IMR-90 (cell line): Measurements from ENCODE around the gene OR2B6. TPM values are rescaled to one million over a fixed set of nuclear protein-coding genes. Genes with fewer than 3 reads are reported as not detected.

Experiments used
- ATAC-seq: fragments of 200-7000 bp; cut with Tn5 transposase; 2 replicates; pipeline ENCODE4 v1.9.1; 2020; ENCODE audit warnings: low read depth, mild to moderate bottlenecking, moderate library complexity
- BruUV-seq: library from RNA; stranded (reverse); fragments of 400-500 nt; replicated peaks from 2 replicates; lab custom pipeline; 2021; lab: Mats Ljungman, UMichigan
- CTCF ChIA-PET: fragments of 300-600 bp; formaldehyde crosslinking; extraction: SDS; loops from one replicate; lab custom pipeline; 2021; ENCODE audit warnings: antibody characterized with exemption; lab: Yijun Ruan, JAX
- POLR2A ChIA-PET: fragments of 300-600 bp; sonication (Branson Sonifier 250); formaldehyde crosslinking; loops from one replicate; lab custom pipeline; 2022; ENCODE audit warnings: antibody characterized with exemption; ENCODE audit not compliant: unreplicated experiment; lab: Charles Lee
- DNase-seq: peaks from one replicate; pipeline ENCODE4 v3.0.0; 2013
- H2AFZ ChIP-seq: replicated peaks from 2 replicates; pipeline ENCODE3; 2013; ENCODE audit warnings: low read length, mild to moderate bottlenecking; ENCODE audit not compliant: poor library complexity
- H2AK5ac ChIP-seq: 2 replicates; pipeline ENCODE4 v1.6.1; 2013; ENCODE audit warnings: low read depth, low read length, inconsistent platforms
- H2AK9ac ChIP-seq: replicated peaks from 2 replicates; pipeline ENCODE3; 2013; ENCODE audit warnings: mild to moderate bottlenecking, low read depth, low read length, moderate library complexity; ENCODE audit not compliant: poor library complexity
- H2BK120ac ChIP-seq: 2 replicates; pipeline ENCODE4 v1.6.1; 2013; ENCODE audit warnings: low read depth, low read length, inconsistent platforms
- H2BK15ac ChIP-seq: 3 replicates; pipeline ENCODE4 v1.6.1; 2013; ENCODE audit warnings: low read depth, low read length, inconsistent platforms
- H2BK20ac ChIP-seq: 2 replicates; pipeline ENCODE4 v1.6.1; 2013; ENCODE audit warnings: low read depth, mild to moderate bottlenecking, inconsistent platforms, low read length, moderate library complexity
- H2BK5ac ChIP-seq: 2 replicates; pipeline ENCODE4 v1.6.1; 2013; ENCODE audit warnings: mild to moderate bottlenecking, low read depth, low read length, inconsistent platforms; ENCODE audit not compliant: poor library complexity, severe bottlenecking
- H3K14ac ChIP-seq: replicated peaks from 2 replicates; pipeline ENCODE4 v1.6.1; 2013; ENCODE audit warnings: low read depth, low read length, inconsistent platforms
- H3K18ac ChIP-seq: 2 replicates; pipeline ENCODE4 v1.6.1; 2013; ENCODE audit warnings: low read depth, low read length, control low read depth
- H3K23ac ChIP-seq: 2 replicates; pipeline ENCODE4 v1.6.1; 2013; ENCODE audit warnings: low read depth, low read length, inconsistent platforms
- H3K27ac ChIP-seq: 2 replicates; pipeline ENCODE4 v1.5.1; 2013; ENCODE audit warnings: mild to moderate bottlenecking, control low read depth, low read length; ENCODE audit not compliant: insufficient read depth
- H3K27me3 ChIP-seq: 2 replicates; pipeline ENCODE4 v1.6.1; 2013; ENCODE audit warnings: low read length; ENCODE audit not compliant: control insufficient read depth, insufficient read depth
- H3K36me3 ChIP-seq: 2 replicates; pipeline ENCODE4 v1.6.1; 2013; ENCODE audit warnings: low read length, mixed read lengths; ENCODE audit not compliant: control insufficient read depth, insufficient read depth
- H3K4ac ChIP-seq: 2 replicates; pipeline ENCODE4 v1.6.1; 2013; ENCODE audit warnings: low read depth, low read length, inconsistent platforms
- H3K4me1 ChIP-seq: 2 replicates; pipeline ENCODE4 v1.6.1; 2013; ENCODE audit warnings: low read length, mixed read lengths; ENCODE audit not compliant: control insufficient read depth, insufficient read depth
- H3K4me2 ChIP-seq: 2 replicates; pipeline ENCODE4 v1.6.1; 2013; ENCODE audit warnings: low read depth, mild to moderate bottlenecking, control low read depth, low read length, moderate library complexity
- H3K4me3 ChIP-seq: 2 replicates; pipeline ENCODE4 v1.5.1; 2013; ENCODE audit warnings: low read depth, mild to moderate bottlenecking, control low read depth, low read length, moderate library complexity; ENCODE audit not compliant: insufficient read depth
- H3K56ac ChIP-seq: 2 replicates; pipeline ENCODE4 v1.6.1; 2013; ENCODE audit warnings: low read length, inconsistent platforms; ENCODE audit not compliant: insufficient read depth; ENCODE audit errors: extremely low read depth
- H3K79me1 ChIP-seq, 2 experiments: 2 replicates each; pipeline ENCODE4 v1.6.1; 2013; ENCODE audit warnings: low read length in 2 of 2, inconsistent platforms in 1 of 2, low read depth in 1 of 2
- H3K9ac ChIP-seq: 2 replicates; pipeline ENCODE4 v1.6.1; 2013; ENCODE audit warnings: low read depth, low read length, control low read depth
- H3K9me1 ChIP-seq: 2 replicates; pipeline ENCODE4 v1.6.1; 2013; ENCODE audit warnings: low read length, inconsistent platforms; ENCODE audit not compliant: insufficient read depth
- H3K9me3 ChIP-seq: 2 replicates; pipeline ENCODE4 v1.6.1; 2013; ENCODE audit warnings: low read length; ENCODE audit not compliant: control insufficient read depth, insufficient read depth
- H4K20me1 ChIP-seq: 2 replicates; pipeline ENCODE4 v1.6.1; 2013; ENCODE audit warnings: low read length, inconsistent platforms; ENCODE audit not compliant: insufficient read depth
- H4K5ac ChIP-seq: 2 replicates; pipeline ENCODE4 v1.6.1; 2013; ENCODE audit warnings: mild to moderate bottlenecking, low read depth, low read length, control low read depth
- H4K8ac ChIP-seq, 2 experiments: 2 replicates each; pipeline ENCODE4 v1.6.1; 2013; ENCODE audit warnings: low read depth in 2 of 2, low read length in 2 of 2, control low read depth in 1 of 2, inconsistent platforms in 1 of 2
- H4K91ac ChIP-seq: 2 replicates; pipeline ENCODE4 v1.6.1; 2013; ENCODE audit warnings: low read depth, low read length, inconsistent platforms; ENCODE audit not compliant: insufficient read depth
- CEBPB ChIP-seq: IDR thresholded peaks from 2 replicates; pipeline ENCODE4 v1.6.1; 2012; ENCODE audit warnings: low read depth, low read length, improper control_type of control experiment
- CHD1 ChIP-seq: IDR thresholded peaks from 2 replicates; pipeline ENCODE4 v1.6.1; 2012; ENCODE audit warnings: low read depth, low read length, improper control_type of control experiment
- CTCF ChIP-seq: conservative IDR thresholded peaks from 2 replicates; pipeline ENCODE4 v1.5.1; 2012; ENCODE audit warnings: mild to moderate bottlenecking, low read depth, low read length, improper control_type of control experiment
- ELK1 ChIP-seq: fragments of 150-350 bp; IDR thresholded peaks from 2 replicates; pipeline ENCODE4 v1.6.1; 2016; ENCODE audit warnings: low read depth, mild to moderate bottlenecking, low read length, moderate library complexity, borderline replicate concordance
- FOS ChIP-seq: fragments of 150-350 bp; IDR thresholded peaks from 2 replicates; pipeline ENCODE4 v1.6.1; 2016; ENCODE audit warnings: low read depth, low read length
- MAFK ChIP-seq: IDR thresholded peaks from 2 replicates; pipeline ENCODE4 v1.6.1; 2012; ENCODE audit warnings: low read depth, low read length, improper control_type of control experiment
- MAZ ChIP-seq: IDR thresholded peaks from 2 replicates; pipeline ENCODE4 v1.6.1; 2012; ENCODE audit warnings: low read depth, mild to moderate bottlenecking, low read length, improper control_type of control experiment, moderate library complexity, borderline replicate concordance
- MXI1 ChIP-seq: IDR thresholded peaks from 2 replicates; pipeline ENCODE4 v1.6.1; 2012; ENCODE audit warnings: low read depth, mild to moderate bottlenecking, low read length, moderate library complexity, borderline replicate concordance
- NFE2L2 ChIP-seq: fragments of 150-350 bp; IDR thresholded peaks from 2 replicates; pipeline ENCODE4 v1.6.1; 2016; ENCODE audit warnings: low read depth, mild to moderate bottlenecking, low read length
- POLR2A ChIP-seq: IDR thresholded peaks from 2 replicates; pipeline ENCODE4 v1.6.1; 2012; ENCODE audit warnings: mild to moderate bottlenecking, low read depth, low read length
- RAD21 ChIP-seq: IDR thresholded peaks from 2 replicates; pipeline ENCODE4 v1.6.1; 2012; ENCODE audit warnings: low read length, improper control_type of control experiment
- RCOR1 ChIP-seq: IDR thresholded peaks from 2 replicates; pipeline ENCODE4 v1.6.1; 2012; ENCODE audit warnings: mild to moderate bottlenecking, low read length, improper control_type of control experiment; ENCODE audit not compliant: insufficient replicate concordance
- RFX5 ChIP-seq: IDR thresholded peaks from 2 replicates; pipeline ENCODE4 v1.8.0; 2012; ENCODE audit warnings: low read depth, mild to moderate bottlenecking, low read length, moderate library complexity
- SMC3 ChIP-seq: fragments of 150-350 bp; IDR thresholded peaks from 2 replicates; pipeline ENCODE4 v1.6.1; 2016; ENCODE audit warnings: low read depth, mild to moderate bottlenecking, antibody characterized with exemption, low read length, moderate library complexity
- USF2 ChIP-seq: fragments of 150-350 bp; IDR thresholded peaks from 2 replicates; pipeline ENCODE4 v1.6.1; 2017; ENCODE audit warnings: mild to moderate bottlenecking, antibody characterized with exemption, low read length, low read depth
- WGBS, 2 experiments: methylation state at CpG; one replicate each; pipeline versions ENCODE4 v1.1.5 to v1.1.7; 2013; ENCODE audit warnings: missing lambda C conversion rate in 2 of 2; ENCODE audit not compliant: insufficient read length in 1 of 2; ENCODE audit errors: extremely low coverage in 2 of 2; 5-methylcytosine and 5-hydroxymethylcytosine counted together
- dilution Hi-C: fragments of 300-500 bp; cut with HindIII; formaldehyde crosslinking; loops from one replicate; pipeline ENCODE4 v1.14.3; 2018; ENCODE audit warnings: low sequenced_read_pairs; ENCODE audit not compliant: unreplicated experiment
- in situ Hi-C: fragments of 300-500 bp; cut with MboI; formaldehyde crosslinking; loops from 3 replicates; pipeline ENCODE4 v1.14.3; 2019; ENCODE audit warnings: low sequenced_read_pairs, inconsistent platforms, mixed read lengths
- intact Hi-C: fragments of 100-400 bp; cut with micrococcal nuclease; formaldehyde crosslinking; loops from 2 replicates; pipeline ENCODE4 v1.10.0; 2022
- polyA plus RNA-seq, 3 experiments: library from polyadenylated mRNA; depleted of rRNA; stranded (reverse); fragments of >200 nt; gene quantifications; 2 replicates each; pipeline ENCODE4 v1.2.3, GENCODE V29; 2012; ENCODE audit warnings: low replicate concordance in 1 of 3
- total RNA-seq: library from RNA; depleted of rRNA; stranded (reverse); fragments of >200 nt; gene quantifications from 2 replicates; pipeline ENCODE4 v1.2.3, GENCODE V29; 2012

The OR2B6 gene
- total and polyA plus RNA-seq, 2 of the 4 experiments (the other 2 are of a cell fraction): not detected

GRCh38 chr6:27986928-27987725 is 30.1 kb downstream of the OR2B6 start:
- H3K4me2 ChIP-seq: no peak overlapping the region
- no peaks in the 10 kb centered on the region for H4K20me1 ChIP-seq
- no peak for ATAC-seq
- H2AK9ac ChIP-seq: no peak overlapping the region
- no peak overlapping the region for H3K23ac ChIP-seq
- H3K4me1 ChIP-seq: no peaks in the 10 kb centered on the region
- H3K79me1 ChIP-seq: no peaks in the 10 kb centered on the region
- peak; percentile 0 for DNase-seq
- H3K27me3 ChIP-seq: no peaks in the 10 kb centered on the region
- H3K9me3 ChIP-seq: no peaks in the 10 kb centered on the region
- no TSS peak for BruUV-seq
- no peak overlapping the region for H3K56ac ChIP-seq
- no peak overlapping the region for H3K4me3 ChIP-seq
- ChIA-PET POLR2A (no interaction called here), CTCF (no interaction called here)
- no peak overlapping the region for H2AFZ ChIP-seq
- no peak overlapping the region for H4K5ac ChIP-seq
- intact Hi-C loops: no loop called here
- no peak overlapping the region for H2BK15ac ChIP-seq
- H3K27ac ChIP-seq: no peak overlapping the region
- no peak overlapping the region for H3K9ac ChIP-seq
- no peak overlapping the region for H2BK5ac ChIP-seq
- dilution Hi-C loops: no loop called here
- WGBS, 2 experiments: no CpG with 5 or more reads among the region's 2 CpGs
- TF ChIP-seq MXI1: no peak
- no peak for TF ChIP-seq MAFK
- TF ChIP-seq NFE2L2: no peak
- TF ChIP-seq ELK1: no peak
- no peak for TF ChIP-seq RCOR1
- no peak for TF ChIP-seq CHD1
- no peak for TF ChIP-seq RFX5
- TF ChIP-seq CTCF: no peak
- no peak for TF ChIP-seq FOS
- TF ChIP-seq USF2: no peak
- TF ChIP-seq POLR2A: no peak
- no peak for TF ChIP-seq RAD21
- TF ChIP-seq CEBPB: no peak
- TF ChIP-seq MAZ: no peak
- TF ChIP-seq SMC3: no peak
- no peak overlapping the region for H4K8ac ChIP-seq
- no peak overlapping the region for H2BK20ac ChIP-seq
- in situ Hi-C loops: no loop called here
- H4K91ac ChIP-seq: no peak overlapping the region
- H3K18ac ChIP-seq: no peak overlapping the region
- H2BK120ac ChIP-seq: no peak overlapping the region
- no peak overlapping the region for H2AK5ac ChIP-seq
- no peak overlapping the region for H3K14ac ChIP-seq
- no peaks in the 10 kb centered on the region for H3K36me3 ChIP-seq
- no peak overlapping the region for H3K4ac ChIP-seq
- no peaks in the 10 kb centered on the region for H3K9me1 ChIP-seq
